Measurements from ENCODE around the gene CXCL12. TPM values are rescaled to one million over a fixed set of nuclear protein-coding genes. Genes with fewer than 3 reads are reported as not detected.

CXCL12 gene
- polyA plus RNA-seq, 4 donors = 0.67 to 53.5 (median 20.7) TPM

DNA sequence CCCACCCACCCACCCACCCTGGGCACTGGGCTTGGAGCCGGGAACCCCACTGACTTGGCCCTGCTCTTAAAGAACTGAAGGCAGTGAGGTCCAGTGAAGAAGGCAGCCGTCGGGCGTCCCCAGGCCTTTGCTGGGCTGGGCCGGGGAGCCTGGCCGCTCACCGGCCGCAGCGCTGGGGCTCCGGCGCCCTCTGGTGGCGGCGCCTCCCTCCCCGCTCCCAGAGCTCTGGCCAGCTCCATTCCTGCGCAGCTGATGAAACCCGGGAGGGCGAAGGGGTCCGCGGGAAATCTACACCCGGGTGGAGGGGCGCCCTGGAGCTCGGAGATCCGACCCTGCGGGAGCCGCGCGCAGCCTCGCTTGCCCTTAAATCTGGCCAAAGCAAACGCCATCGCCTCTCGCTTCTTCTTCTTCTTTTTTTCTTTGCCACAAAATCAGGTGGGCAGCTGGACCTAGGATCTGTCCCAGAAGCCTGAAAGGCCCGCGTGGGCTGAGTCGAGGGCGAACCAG lies 1.7 kb upstream of the CXCL12 start:
- Histone ChIP-seq H3K9me3 (ENCODE audit: control insufficient read depth in 2 of 2, insufficient read depth in 1 of 2, low read depth in 1 of 2, low read length in 1 of 2) (no peaks in the 10 kb centered on the region), H3K27me3 (ENCODE audit: control insufficient read depth in 3 of 3, insufficient read depth in 3 of 3, low read length in 3 of 3) (peaks cover 16 to 42% (median 16%) of the 10 kb centered on the region in 3 donors), H3K27ac (ENCODE audit: low read depth in 1 of 3, low read length in 2 of 3) (no peak overlapping the region), H3K4me1 (ENCODE audit: control insufficient read depth in 3 of 3, insufficient read depth in 2 of 3, low read depth in 1 of 3, low read length in 2 of 3) (peaks cover 0 to 10% (median 0%) of the 10 kb centered on the region in 3 donors), H3K36me3 (ENCODE audit: control insufficient read depth in 3 of 3, insufficient read depth in 2 of 3, low read depth in 1 of 3, low read length in 3 of 3) (no peaks in the 10 kb centered on the region), H3K4me3 (ENCODE audit: low read depth in 1 of 3, low read length in 3 of 3) (no peak overlapping the region)
- WGBS, 3 donors = 3 to 6% (median 4%) methylated on average over 32 to 35 of the region's 35 CpGs
- DNase-seq (peak; percentile 42 to 74), FAIRE-seq (no peak)

DNA sequence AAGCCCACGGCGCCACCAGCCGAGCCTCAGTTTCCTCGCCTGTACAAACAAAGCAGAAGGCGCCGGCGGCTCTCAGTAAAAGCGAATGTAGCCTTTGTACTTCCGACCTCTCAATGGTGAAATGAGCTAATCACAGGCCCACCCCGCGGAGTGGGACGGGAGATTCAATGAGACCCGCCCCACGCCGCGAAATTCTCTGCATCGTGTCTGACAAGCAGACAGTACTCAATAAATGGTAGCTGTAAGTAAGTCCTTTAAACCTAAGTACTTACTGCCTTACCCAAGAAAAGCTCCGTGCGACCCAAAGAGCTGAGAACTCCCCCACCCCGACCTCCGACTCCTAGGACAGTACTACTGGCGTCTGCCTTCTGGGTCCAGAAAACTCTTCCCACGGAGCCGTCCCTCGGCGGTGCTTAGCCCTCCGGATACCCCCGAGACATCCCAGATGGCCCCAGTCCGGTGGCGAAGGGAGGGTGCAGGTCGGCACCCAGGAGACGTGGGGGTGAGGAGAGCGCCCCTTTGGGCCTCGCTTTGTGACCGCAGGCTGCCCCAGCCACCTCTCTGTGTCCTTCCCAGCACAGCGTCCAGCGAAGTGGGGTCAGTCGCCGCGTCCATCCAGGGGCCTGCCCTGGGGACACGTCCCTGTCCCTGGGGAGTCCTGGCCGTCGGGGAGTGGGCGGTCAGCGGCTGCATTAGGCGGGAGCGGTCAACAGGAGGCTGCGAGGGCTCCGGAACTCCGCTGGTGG lies 972 bp upstream of the CXCL12 start:
- no peaks in the 10 kb centered on the region for H3K36me3 ChIP-seq (ENCODE audit: control insufficient read depth in 3 of 3, insufficient read depth in 2 of 3, low read depth in 1 of 3, low read length in 3 of 3)
- peak in 1 of 2 donors; percentile 24 for DNase-seq
- H3K27me3 ChIP-seq (ENCODE audit: control insufficient read depth in 3 of 3, insufficient read depth in 3 of 3, low read length in 3 of 3) = peaks cover 16 to 46% (median 16%) of the 10 kb centered on the region in 3 donors
- no peak for FAIRE-seq
- H3K27ac ChIP-seq (ENCODE audit: low read depth in 1 of 3, low read length in 2 of 3) = peak overlapping the region in 1 of 3 donors; percentile 33
- peak overlapping the region in 1 of 3 donors; percentile 41 for H3K4me3 ChIP-seq (ENCODE audit: low read depth in 1 of 3, low read length in 3 of 3)
- WGBS, 3 donors = 15 to 29% (median 18%) methylated on average over 49 to 50 of the region's 50 CpGs
- no peaks in the 10 kb centered on the region for H3K9me3 ChIP-seq (ENCODE audit: control insufficient read depth in 2 of 2, insufficient read depth in 1 of 2, low read depth in 1 of 2, low read length in 1 of 2)
- peaks cover 0 to 10% (median 0%) of the 10 kb centered on the region in 3 donors for H3K4me1 ChIP-seq (ENCODE audit: control insufficient read depth in 3 of 3, insufficient read depth in 2 of 3, low read depth in 1 of 3, low read length in 2 of 3)

DNA sequence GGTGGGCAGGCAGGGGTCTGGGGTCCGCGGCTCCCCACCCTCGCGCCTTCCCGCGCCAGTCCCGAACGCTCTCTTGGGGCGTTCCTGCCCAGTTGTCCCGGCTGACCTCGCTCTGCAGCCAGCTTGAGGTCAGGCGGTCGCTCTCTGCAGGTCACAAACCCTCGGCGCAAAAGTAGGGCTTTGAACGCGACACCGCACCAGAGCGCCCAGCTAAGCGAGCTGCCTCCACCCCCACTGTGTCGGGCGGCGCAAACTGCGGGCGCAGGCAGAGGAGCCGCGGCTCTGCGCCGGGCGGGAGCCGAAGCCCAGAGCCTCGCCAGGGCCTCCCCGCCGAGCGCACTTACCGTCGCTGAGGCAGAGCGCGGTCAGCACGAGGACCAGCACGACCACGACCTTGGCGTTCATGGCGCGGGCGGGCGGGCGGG lies 284 bp downstream of the CXCL12 start:
- H3K27me3 ChIP-seq (ENCODE audit: control insufficient read depth in 3 of 3, insufficient read depth in 3 of 3, low read length in 3 of 3) = peaks cover 16 to 51% (median 16%) of the 10 kb centered on the region in 3 donors
- DNase-seq = peak in 1 of 2 donors; percentile 40
- no peaks in the 10 kb centered on the region for H3K36me3 ChIP-seq (ENCODE audit: control insufficient read depth in 3 of 3, insufficient read depth in 2 of 3, low read depth in 1 of 3, low read length in 3 of 3)
- peak overlapping the region; percentile 41 to 61 (median 46) for H3K4me3 ChIP-seq (ENCODE audit: low read depth in 1 of 3, low read length in 3 of 3)
- H3K27ac ChIP-seq (ENCODE audit: low read depth in 1 of 3, low read length in 2 of 3) = peak overlapping the region in 1 of 3 donors; percentile 62
- 1% methylated on average over 35 to 48 of the region's 48 CpGs for WGBS, 3 donors
- FAIRE-seq = no peak
- H3K4me1 ChIP-seq (ENCODE audit: control insufficient read depth in 3 of 3, insufficient read depth in 2 of 3, low read depth in 1 of 3, low read length in 2 of 3) = peaks cover 0 to 10% (median 0%) of the 10 kb centered on the region in 3 donors
- no peaks in the 10 kb centered on the region for H3K9me3 ChIP-seq (ENCODE audit: control insufficient read depth in 2 of 2, insufficient read depth in 1 of 2, low read depth in 1 of 2, low read length in 1 of 2)

DNA sequence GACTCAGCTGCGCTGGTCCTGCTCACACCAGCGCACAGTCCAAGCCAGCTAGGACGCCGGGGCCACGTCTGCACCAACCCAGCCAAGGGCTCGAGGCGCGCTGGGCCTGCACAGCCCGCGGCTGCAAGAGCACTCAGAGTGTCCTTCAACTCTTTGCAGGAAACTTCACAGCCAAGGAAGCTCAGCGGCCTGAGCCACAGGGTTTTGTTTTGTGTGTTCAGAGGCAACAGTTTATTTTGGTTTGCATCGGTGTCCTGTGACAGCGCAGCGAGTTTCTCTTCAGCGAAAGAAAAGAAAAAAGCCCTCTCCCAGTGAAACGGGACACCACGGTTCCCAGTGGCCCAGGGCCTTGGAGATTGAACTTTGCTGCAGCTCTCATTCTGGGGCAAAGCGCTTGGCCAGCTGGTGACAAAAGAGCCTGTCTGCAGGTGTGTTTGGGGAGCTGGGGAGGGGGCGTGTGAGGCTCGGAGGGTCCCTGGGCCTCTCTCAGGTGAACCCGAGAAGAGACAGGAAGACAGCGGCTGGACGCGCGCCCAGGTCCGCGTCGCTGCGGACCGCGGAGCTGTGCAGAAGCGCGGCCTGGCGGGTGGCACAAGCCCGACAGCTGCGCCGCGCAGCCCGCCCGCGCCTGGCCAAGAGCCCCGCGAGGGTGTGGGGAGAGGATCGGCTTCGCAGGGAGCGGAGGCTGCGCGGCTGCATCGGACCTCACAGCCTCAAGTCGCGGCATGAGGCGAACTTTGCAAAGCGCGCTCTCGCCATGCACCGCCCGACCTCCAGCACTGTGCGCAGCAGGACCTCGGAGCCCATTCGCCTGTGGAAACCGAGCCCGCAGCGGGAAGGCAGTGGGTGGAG lies 922 bp downstream of the CXCL12 start:
- WGBS, 3 donors = 2 to 4% (median 3%) methylated on average over 49 to 63 of the region's 63 CpGs
- Histone ChIP-seq H3K27ac (ENCODE audit: low read depth in 1 of 3, low read length in 2 of 3) (peak overlapping the region in 1 of 3 donors; percentile 62), H3K9me3 (ENCODE audit: control insufficient read depth in 2 of 2, insufficient read depth in 1 of 2, low read depth in 1 of 2, low read length in 1 of 2) (no peaks in the 10 kb centered on the region), H3K4me1 (ENCODE audit: control insufficient read depth in 3 of 3, insufficient read depth in 2 of 3, low read depth in 1 of 3, low read length in 2 of 3) (peaks cover 0 to 10% (median 0%) of the 10 kb centered on the region in 3 donors), H3K4me3 (ENCODE audit: low read depth in 1 of 3, low read length in 3 of 3) (peak overlapping the region; percentile 41 to 61 (median 46)), H3K27me3 (ENCODE audit: control insufficient read depth in 3 of 3, insufficient read depth in 3 of 3, low read length in 3 of 3) (peaks cover 16 to 51% (median 16%) of the 10 kb centered on the region in 3 donors), H3K36me3 (ENCODE audit: control insufficient read depth in 3 of 3, insufficient read depth in 2 of 3, low read depth in 1 of 3, low read length in 3 of 3) (peaks cover 0 to 3% (median 0%) of the 10 kb centered on the region in 3 donors)
- DNase-seq (peak in 1 of 2 donors; percentile 51), FAIRE-seq (no peak)

DNA sequence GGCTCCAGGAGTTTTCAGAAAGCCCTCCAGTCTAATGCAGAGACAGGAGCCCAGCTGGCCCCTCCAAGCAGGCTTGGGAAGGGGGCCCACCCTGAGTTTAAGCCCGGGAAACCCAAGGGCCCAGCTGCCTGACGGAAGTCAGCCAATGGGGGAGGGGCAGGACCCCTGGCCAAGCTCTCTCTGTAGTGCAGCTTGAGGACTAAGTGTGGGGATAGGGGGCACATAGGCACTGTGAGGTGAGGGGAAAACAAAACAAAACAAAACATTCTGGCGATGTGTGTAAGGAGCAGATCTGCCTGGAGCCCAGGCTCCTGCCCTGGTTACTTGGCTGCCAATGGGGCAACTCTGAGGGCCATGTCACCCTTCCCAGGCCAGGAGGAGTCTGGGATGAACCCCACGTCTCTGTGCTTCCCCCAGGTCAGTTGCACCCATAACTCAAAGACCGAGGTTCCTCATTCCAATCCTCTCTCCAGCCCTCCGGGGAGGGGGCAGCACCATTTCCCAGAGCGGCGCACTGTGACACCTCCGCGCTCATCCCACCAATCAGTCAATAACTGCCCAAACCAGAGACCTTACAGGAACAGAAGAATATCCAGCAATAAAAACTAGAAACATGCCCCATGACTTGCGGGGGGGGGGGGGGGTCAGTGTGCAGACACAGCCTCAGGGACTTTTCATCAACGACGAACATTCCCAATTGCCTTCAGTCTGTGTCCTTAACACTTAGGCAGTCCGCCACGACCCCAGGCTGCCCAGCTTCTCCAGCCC lies 1.7 kb downstream of the CXCL12 start:
- H3K36me3 ChIP-seq (ENCODE audit: control insufficient read depth in 3 of 3, insufficient read depth in 2 of 3, low read depth in 1 of 3, low read length in 3 of 3) = peaks cover 0 to 5% (median 0%) of the 10 kb centered on the region in 3 donors
- no peak for DNase-seq
- H3K4me1 ChIP-seq (ENCODE audit: control insufficient read depth in 3 of 3, insufficient read depth in 2 of 3, low read depth in 1 of 3, low read length in 2 of 3) = peaks cover 0 to 10% (median 0%) of the 10 kb centered on the region in 3 donors
- H3K27ac ChIP-seq (ENCODE audit: low read depth in 1 of 3, low read length in 2 of 3) = no peak overlapping the region
- FAIRE-seq = no peak
- H3K27me3 ChIP-seq (ENCODE audit: control insufficient read depth in 3 of 3, insufficient read depth in 3 of 3, low read length in 3 of 3) = peaks cover 16 to 51% (median 16%) of the 10 kb centered on the region in 3 donors
- H3K4me3 ChIP-seq (ENCODE audit: low read depth in 1 of 3, low read length in 3 of 3) = peak overlapping the region in 1 of 3 donors; percentile 61
- H3K9me3 ChIP-seq (ENCODE audit: control insufficient read depth in 2 of 2, insufficient read depth in 1 of 2, low read depth in 1 of 2, low read length in 1 of 2) = no peaks in the 10 kb centered on the region
- 33 to 43% (median 39%) methylated on average over 14 to 15 of the region's 15 CpGs for WGBS, 3 donors

DNA sequence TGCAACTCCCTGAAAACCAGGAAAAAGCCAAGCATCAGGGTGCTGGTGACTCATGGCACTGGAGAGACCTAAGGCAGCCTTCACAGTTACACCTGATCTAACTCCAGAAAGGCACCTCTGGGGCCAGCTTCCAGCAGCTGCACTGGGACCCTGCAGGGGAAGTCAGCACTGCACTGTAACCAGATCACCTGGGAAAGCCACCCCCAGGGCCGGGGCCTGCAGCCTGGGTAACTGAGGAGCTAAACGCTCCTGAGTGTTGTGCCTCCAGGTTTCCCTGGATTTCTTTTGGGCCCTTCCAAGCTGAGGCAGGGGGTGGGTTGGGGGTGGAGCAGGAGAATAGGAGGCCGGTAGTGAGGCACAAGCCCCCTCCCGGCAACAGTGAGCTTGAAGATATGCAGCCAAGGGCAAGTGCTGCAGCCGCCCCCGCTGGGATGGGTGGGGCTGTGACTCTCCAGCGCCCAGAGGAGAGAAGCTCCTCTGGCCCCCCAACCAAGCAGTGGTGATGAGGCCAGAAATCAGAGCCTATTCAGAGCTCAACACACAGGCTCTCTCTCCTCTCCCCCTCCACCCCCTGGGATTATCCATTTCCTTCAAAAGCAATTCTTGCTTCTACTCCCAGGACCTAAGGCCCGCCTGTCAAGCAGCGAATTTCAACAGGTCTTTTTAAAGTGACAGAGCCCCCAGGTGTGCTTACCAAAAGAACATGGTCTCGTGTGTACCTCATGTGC lies 2.6 kb downstream of the CXCL12 start:
- 55 to 65% (median 58%) methylated on average over 7 to 10 of the region's 10 CpGs for WGBS, 3 donors
- FAIRE-seq (no peak), DNase-seq (no peak)
- Histone ChIP-seq H3K27me3 (ENCODE audit: control insufficient read depth in 3 of 3, insufficient read depth in 3 of 3, low read length in 3 of 3) (peaks cover 16 to 51% (median 16%) of the 10 kb centered on the region in 3 donors), H3K36me3 (ENCODE audit: control insufficient read depth in 3 of 3, insufficient read depth in 2 of 3, low read depth in 1 of 3, low read length in 3 of 3) (peaks cover 0 to 11% (median 0%) of the 10 kb centered on the region in 3 donors), H3K4me1 (ENCODE audit: control insufficient read depth in 3 of 3, insufficient read depth in 2 of 3, low read depth in 1 of 3, low read length in 2 of 3) (peaks cover 0 to 10% (median 0%) of the 10 kb centered on the region in 3 donors), H3K27ac (ENCODE audit: low read depth in 1 of 3, low read length in 2 of 3) (no peak overlapping the region), H3K4me3 (ENCODE audit: low read depth in 1 of 3, low read length in 3 of 3) (peak overlapping the region in 1 of 3 donors; percentile 61), H3K9me3 (ENCODE audit: control insufficient read depth in 2 of 2, insufficient read depth in 1 of 2, low read depth in 1 of 2, low read length in 1 of 2) (no peaks in the 10 kb centered on the region)

DNA sequence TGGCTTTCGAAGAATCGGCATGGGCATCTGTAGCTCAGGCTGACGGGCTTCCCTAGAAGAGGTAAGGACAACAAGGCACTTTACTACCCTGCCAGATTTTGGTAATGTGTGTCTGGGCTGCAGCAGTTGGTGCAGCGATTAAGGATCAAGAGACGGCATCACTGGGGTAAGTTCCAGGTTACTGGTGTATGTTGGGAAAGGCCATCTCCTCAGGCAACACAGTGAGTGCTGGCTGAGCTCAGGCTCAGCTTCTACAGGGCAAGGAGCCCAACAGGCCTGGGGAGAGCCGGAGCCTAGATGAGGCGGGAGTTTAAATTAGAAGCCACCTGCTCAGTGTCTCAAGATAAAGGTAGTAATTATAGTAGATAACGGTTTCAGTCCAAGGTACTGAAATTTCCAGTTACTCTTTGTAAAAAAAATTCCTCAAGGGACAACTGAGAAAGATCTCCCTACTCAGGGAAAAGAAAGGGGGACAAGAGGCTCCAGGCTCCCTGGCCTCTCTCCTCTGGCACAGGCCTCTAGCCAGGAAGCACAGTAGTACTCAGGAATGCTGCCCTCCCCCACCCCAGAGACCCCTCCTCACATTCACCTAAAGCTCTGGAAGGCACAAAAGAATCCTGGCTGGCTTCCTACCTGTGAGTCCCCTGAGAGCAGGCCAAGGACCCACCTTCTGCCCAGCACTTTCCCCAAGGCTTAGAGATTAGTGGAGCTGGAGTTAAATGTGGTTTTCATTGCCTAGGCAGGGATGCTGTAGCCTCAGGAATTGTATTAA lies 3.9 kb downstream of the CXCL12 start:
- no peak overlapping the region for H3K4me3 ChIP-seq (ENCODE audit: low read depth in 1 of 3, low read length in 3 of 3)
- DNase-seq (no peak), FAIRE-seq (no peak)
- peaks cover 0 to 13% (median 0%) of the 10 kb centered on the region in 3 donors for H3K36me3 ChIP-seq (ENCODE audit: control insufficient read depth in 3 of 3, insufficient read depth in 2 of 3, low read depth in 1 of 3, low read length in 3 of 3)
- no peaks in the 10 kb centered on the region for H3K9me3 ChIP-seq (ENCODE audit: control insufficient read depth in 2 of 2, insufficient read depth in 1 of 2, low read depth in 1 of 2, low read length in 1 of 2)
- peaks cover 0 to 6% (median 0%) of the 10 kb centered on the region in 3 donors for H3K4me1 ChIP-seq (ENCODE audit: control insufficient read depth in 3 of 3, insufficient read depth in 2 of 3, low read depth in 1 of 3, low read length in 2 of 3)
- H3K27ac ChIP-seq (ENCODE audit: low read depth in 1 of 3, low read length in 2 of 3) = no peak overlapping the region
- H3K27me3 ChIP-seq (ENCODE audit: control insufficient read depth in 3 of 3, insufficient read depth in 3 of 3, low read length in 3 of 3) = peaks cover 16 to 44% (median 16%) of the 10 kb centered on the region in 3 donors
- WGBS, 3 donors = 65 to 67% (median 66%) methylated on average over 8 of the region's 8 CpGs

Measured in small intestine (tissue), 7 donors.